ENCODE data around the gene TMEFF2. TPM values are rescaled to one million over a fixed set of nuclear protein-coding genes. Genes with fewer than 3 reads are reported as not detected.
"Not testable (repeated sequence)": the region's sequence is repeated elsewhere in the genome, so short reads cannot be mapped to it uniquely, and the experiment has no call there.

TMEFF2 gene
- total RNA-seq, 2 donors from 2014 or later: 0.08 to 0.47 TPM

- no peak for DNase-seq
- intact Hi-C loops (cut with DNase I): no loop called here
- ATAC-seq: no peak
Observed at GRCh38 chr2:192082121-192082520, 112.6 kb downstream of the TMEFF2 start.

GRCh38 chr2:192080096-192080495, 114.6 kb downstream of the TMEFF2 start:
- intact Hi-C loops (cut with DNase I); ATAC-seq: not testable (repeated sequence)

GRCh38 chr2:192073878-192074277, 120.9 kb downstream of the TMEFF2 start:
- DNase-seq (no peak), ATAC-seq (no peak)
- intact Hi-C loops (cut with DNase I): no loop called here

More at GRCh38 chr2:192080096-192080495, 114.6 kb downstream of the TMEFF2 start:
- not testable (repeated sequence) for DNase-seq

- DNase-seq (no peak), ATAC-seq (peak in 1 of 2 donors; percentile 49)
- intact Hi-C loops (cut with DNase I): no loop called here
Observed at GRCh38 chr2:192072778-192073177, 122.0 kb downstream of the TMEFF2 start.

- no peak for DNase-seq
- intact Hi-C loops (cut with DNase I): no loop called here
- ATAC-seq: no peak
Observed at GRCh38 chr2:192072261-192072660, 122.5 kb downstream of the TMEFF2 start.

- ATAC-seq (no peak), DNase-seq (no peak)
- intact Hi-C loops (cut with DNase I): no loop called here
Observed at GRCh38 chr2:192070099-192070498, 124.6 kb downstream of the TMEFF2 start.

GRCh38 chr2:192069417-192069816, 125.3 kb downstream of the TMEFF2 start:
- intact Hi-C loops (cut with DNase I): no loop called here
- ATAC-seq (no peak), DNase-seq (no peak)

- DNase-seq: no peak
- ATAC-seq: no peak
- intact Hi-C loops (cut with DNase I): no loop called here
Observed at GRCh38 chr2:192068966-192069365, 125.8 kb downstream of the TMEFF2 start.

GRCh38 chr2:192067631-192068030, 127.1 kb downstream of the TMEFF2 start:
- ATAC-seq (no peak), DNase-seq (no peak)
- intact Hi-C loops (cut with DNase I): no loop called here

- intact Hi-C loops (cut with DNase I): no loop called here
Observed at GRCh38 chr2:192064459-192064858, 130.3 kb downstream of the TMEFF2 start.

GRCh38 chr2:192060161-192060560, 134.6 kb downstream of the TMEFF2 start:
- ATAC-seq: no peak
- intact Hi-C loops (cut with DNase I): no loop called here
- DNase-seq: no peak

More at GRCh38 chr2:192064459-192064858, 130.3 kb downstream of the TMEFF2 start:
- no peak for DNase-seq
- ATAC-seq: no peak

- no peak for ATAC-seq
Observed at GRCh38 chr2:192059266-192059665, 135.5 kb downstream of the TMEFF2 start.

GRCh38 chr2:192053921-192054320, 140.8 kb downstream of the TMEFF2 start:
- DNase-seq (no peak), ATAC-seq (no peak)
- intact Hi-C loops (cut with DNase I): no loop called here

More at GRCh38 chr2:192059266-192059665, 135.5 kb downstream of the TMEFF2 start:
- intact Hi-C loops (cut with DNase I): no loop called here
- DNase-seq: no peak

- intact Hi-C loops (cut with DNase I): no loop called here
- no peak for ATAC-seq
- DNase-seq: no peak
Observed at GRCh38 chr2:192051533-192051932, 143.2 kb downstream of the TMEFF2 start.

- ATAC-seq: no peak
- no peak for DNase-seq
- intact Hi-C loops (cut with DNase I): no loop called here
Observed at GRCh38 chr2:192049362-192049761, 145.4 kb downstream of the TMEFF2 start.

- intact Hi-C loops (cut with DNase I): no loop called here
- no peak for ATAC-seq
- DNase-seq: no peak
Observed at GRCh38 chr2:192047315-192048107, 147.2 kb downstream of the TMEFF2 start.

- intact Hi-C loops (cut with DNase I): no loop called here
- ATAC-seq: no peak
Observed at GRCh38 chr2:192044496-192044895, 150.2 kb downstream of the TMEFF2 start.

GRCh38 chr2:192043216-192043870, 151.4 kb downstream of the TMEFF2 start:
- ATAC-seq: no peak
- intact Hi-C loops (cut with DNase I): no loop called here

More at GRCh38 chr2:192044496-192044895, 150.2 kb downstream of the TMEFF2 start:
- DNase-seq: no peak

GRCh38 chr2:192042126-192042525, 152.6 kb downstream of the TMEFF2 start:
- no peak for DNase-seq
- ATAC-seq: no peak
- intact Hi-C loops (cut with DNase I): no loop called here

More at GRCh38 chr2:192043216-192043870, 151.4 kb downstream of the TMEFF2 start:
- no peak for DNase-seq

- no peak for DNase-seq
- intact Hi-C loops (cut with DNase I): no loop called here
- ATAC-seq: no peak
Observed at GRCh38 chr2:192038110-192038509, 156.6 kb downstream of the TMEFF2 start.
